T-helper 1 cell treated with Interleukin-12 subunit alpha and Interleukin-12 subunit beta and Interleukin-4 antibody, amounts not matched to agents 30 μg/mL and 1 μg/mL, for 36 hours (primary cell): ENCODE measurements around the gene ACVR1.

ENCODE experiments used
- H3K27ac Mint-ChIP-seq: one replicate; pipeline ENCODE4 v1.8.0; 2021; ENCODE audit warnings: mild to moderate bottlenecking, mixed read lengths
- H3K27me3 Mint-ChIP-seq: one replicate; pipeline ENCODE4 v1.8.0; 2021; ENCODE audit warnings: low read depth, mixed read lengths
- H3K36me3 Mint-ChIP-seq: one replicate; pipeline ENCODE4 v1.8.0; 2021; ENCODE audit warnings: low read depth, mixed read lengths
- H3K4me1 Mint-ChIP-seq: one replicate; pipeline ENCODE4 v1.8.0; 2021; ENCODE audit warnings: low read depth, mixed read lengths
- H3K4me3 Mint-ChIP-seq: one replicate; pipeline ENCODE4 v1.8.0; 2021; ENCODE audit warnings: mild to moderate bottlenecking, moderate library complexity, mixed read lengths
- H3K9me3 Mint-ChIP-seq: one replicate; pipeline ENCODE4 v1.8.0; 2021; ENCODE audit warnings: mixed read lengths

The ACVR1 gene

GRCh38 chr2:157747695-157748370, 128.3 kb downstream of the ACVR1 start:
- H3K27me3 Mint-ChIP-seq: no peaks in the 10 kb centered on the region
- no peaks in the 10 kb centered on the region for H3K9me3 Mint-ChIP-seq
- peaks cover 56% of the 10 kb centered on the region for H3K36me3 Mint-ChIP-seq
- peaks cover 43% of the 10 kb centered on the region for H3K4me1 Mint-ChIP-seq
- H3K27ac Mint-ChIP-seq: no peak overlapping the region
- no peak overlapping the region for H3K4me3 Mint-ChIP-seq

GRCh38 chr2:157747280-157747679, 128.8 kb downstream of the ACVR1 start:
- Mint-ChIP-seq H3K4me3 (no peak overlapping the region), H3K9me3 (no peaks in the 10 kb centered on the region), H3K36me3 (peaks cover 55% of the 10 kb centered on the region), H3K4me1 (peaks cover 46% of the 10 kb centered on the region), H3K27ac (no peak overlapping the region), H3K27me3 (no peaks in the 10 kb centered on the region)

DNA sequence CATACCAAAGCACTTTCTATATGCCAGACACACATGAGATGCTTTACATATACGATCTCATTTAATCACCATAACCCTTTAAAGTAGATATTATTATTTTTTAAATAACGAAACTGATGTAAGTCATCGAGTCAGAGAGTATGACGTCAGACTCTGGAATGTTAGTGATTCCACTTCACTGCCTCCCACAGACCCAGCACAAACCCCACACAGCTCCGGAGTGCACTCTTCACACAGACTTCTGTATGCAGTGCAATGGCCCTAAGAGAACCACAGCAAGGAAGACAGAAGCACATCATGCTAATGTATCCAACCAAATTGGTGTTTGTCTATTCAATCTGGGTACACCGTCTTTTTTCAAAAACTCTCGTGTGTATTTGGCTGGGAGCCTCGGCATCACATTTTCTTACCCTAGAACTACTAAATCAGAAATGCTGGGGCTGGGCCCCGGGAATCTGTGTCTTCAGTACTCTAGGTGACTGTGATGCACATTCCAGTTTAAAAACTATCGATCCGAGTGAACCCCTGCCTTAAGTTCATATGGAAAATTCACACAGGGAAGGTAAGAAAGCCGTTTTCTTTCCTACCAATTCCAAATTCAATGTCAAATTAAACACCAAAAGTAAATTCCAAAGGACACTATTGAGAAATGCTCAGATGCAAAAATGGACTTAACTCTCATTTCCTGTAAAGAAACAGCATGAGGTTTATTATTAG, 129.7 kb downstream of the ACVR1 start:
- Mint-ChIP-seq H3K4me1 (peaks cover 43% of the 10 kb centered on the region), H3K27me3 (no peaks in the 10 kb centered on the region)

DNA sequence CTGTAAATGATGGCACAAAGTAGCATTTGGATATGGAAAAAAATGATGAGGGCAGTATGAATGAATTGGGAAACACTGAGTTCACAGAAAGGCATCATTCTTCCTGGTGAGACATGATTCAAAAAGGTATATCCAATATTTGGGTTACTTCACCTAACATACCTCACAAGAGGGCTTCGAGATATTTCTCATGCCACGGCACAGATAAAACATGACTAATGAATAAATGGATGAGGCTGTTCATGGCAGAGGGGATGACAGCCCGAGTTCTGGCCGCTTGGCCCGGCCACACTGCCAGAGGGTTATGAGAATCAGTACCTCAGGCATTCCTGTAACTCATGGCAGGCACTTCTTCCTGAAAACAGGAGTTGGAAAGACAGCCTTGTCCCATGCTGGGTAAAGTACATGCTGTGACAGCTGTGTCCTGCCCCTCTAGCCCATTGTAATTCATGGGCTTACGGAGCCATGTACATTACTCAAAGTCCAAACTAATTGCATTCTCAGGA, 131.5 kb downstream of the ACVR1 start:
- peaks cover 51% of the 10 kb centered on the region for H3K36me3 Mint-ChIP-seq
- no peak overlapping the region for H3K4me3 Mint-ChIP-seq
- H3K9me3 Mint-ChIP-seq: no peaks in the 10 kb centered on the region
- H3K4me1 Mint-ChIP-seq: peaks cover 37% of the 10 kb centered on the region
- H3K27ac Mint-ChIP-seq: no peak overlapping the region
- no peaks in the 10 kb centered on the region for H3K27me3 Mint-ChIP-seq

More for the DNA sequence above, 129.7 kb downstream of the ACVR1 start:
- no peaks in the 10 kb centered on the region for H3K9me3 Mint-ChIP-seq
- H3K27ac Mint-ChIP-seq: no peak overlapping the region
- no peak overlapping the region for H3K4me3 Mint-ChIP-seq
- peaks cover 54% of the 10 kb centered on the region for H3K36me3 Mint-ChIP-seq

DNA sequence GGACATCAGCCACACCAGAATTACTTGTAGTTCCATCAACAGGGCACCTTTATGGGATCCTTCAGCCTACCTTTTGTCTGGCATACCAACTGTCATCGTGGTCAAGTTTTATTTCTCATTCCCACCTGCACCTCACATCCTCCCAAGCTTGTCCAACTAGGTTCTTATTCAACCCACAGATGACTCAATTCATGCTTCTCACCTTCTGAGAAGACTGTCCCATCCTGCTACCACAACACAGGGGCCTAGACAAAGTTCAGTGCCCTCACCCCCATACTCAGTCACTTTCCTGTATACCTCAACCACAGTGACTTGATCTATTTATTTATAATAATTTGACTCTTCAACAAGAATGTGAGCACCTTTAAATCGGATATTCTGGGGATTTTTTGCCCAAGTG, 133.1 kb downstream of the ACVR1 start:
- peaks cover 34% of the 10 kb centered on the region for H3K4me1 Mint-ChIP-seq
- no peaks in the 10 kb centered on the region for H3K9me3 Mint-ChIP-seq
- H3K27me3 Mint-ChIP-seq: no peaks in the 10 kb centered on the region
- peaks cover 44% of the 10 kb centered on the region for H3K36me3 Mint-ChIP-seq
- H3K4me3 Mint-ChIP-seq: no peak overlapping the region
- no peak overlapping the region for H3K27ac Mint-ChIP-seq

- Mint-ChIP-seq H3K4me1 (peaks cover 27% of the 10 kb centered on the region), H3K36me3 (peaks cover 48% of the 10 kb centered on the region), H3K4me3 (no peak overlapping the region), H3K27me3 (no peaks in the 10 kb centered on the region), H3K9me3 (no peaks in the 10 kb centered on the region), H3K27ac (no peak overlapping the region)
Measured at GRCh38 chr2:157741819-157742484, 134.2 kb downstream of the ACVR1 start.

DNA sequence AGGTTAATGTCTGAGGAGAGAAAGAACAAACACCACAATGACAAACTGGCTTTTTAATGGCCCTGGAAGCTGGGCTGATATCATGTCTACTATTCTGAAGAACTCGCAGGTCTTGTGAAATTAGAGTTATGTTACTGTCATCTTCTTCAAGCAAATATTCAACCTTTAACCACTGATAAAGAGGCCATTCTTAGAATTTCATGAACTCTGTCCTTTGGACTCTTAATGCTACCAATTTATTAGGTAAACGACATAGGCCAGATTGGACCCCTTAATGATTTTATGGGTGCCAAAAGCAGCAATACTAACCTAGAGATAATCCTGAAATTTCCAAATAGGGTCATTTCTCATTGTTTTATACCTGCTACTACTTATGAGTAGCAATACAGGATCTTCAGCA, 138.5 kb downstream of the ACVR1 start:
- H3K4me1 Mint-ChIP-seq: peaks cover 17% of the 10 kb centered on the region
- peaks cover 6% of the 10 kb centered on the region for H3K9me3 Mint-ChIP-seq
- no peaks in the 10 kb centered on the region for H3K27me3 Mint-ChIP-seq
- H3K27ac Mint-ChIP-seq: no peak overlapping the region
- no peak overlapping the region for H3K4me3 Mint-ChIP-seq
- peaks cover 63% of the 10 kb centered on the region for H3K36me3 Mint-ChIP-seq

DNA sequence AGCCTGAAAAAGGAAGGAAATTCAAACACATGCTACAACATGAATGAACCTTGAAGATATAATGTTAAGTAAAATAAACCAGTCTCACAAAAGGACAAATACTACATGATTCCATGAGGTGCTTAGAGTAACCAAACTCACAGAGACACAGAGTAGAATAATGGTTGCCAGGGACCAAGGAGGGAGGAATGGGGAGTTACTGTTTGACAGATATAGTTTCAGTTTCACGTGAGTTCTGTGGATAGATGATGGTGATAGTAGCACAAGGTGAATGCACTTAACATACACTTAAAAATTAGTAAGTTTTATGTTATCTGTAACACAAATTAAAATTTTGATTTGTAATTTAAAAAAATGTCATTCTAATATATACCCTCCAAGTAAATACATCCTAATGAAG, 140.6 kb downstream of the ACVR1 start:
- Mint-ChIP-seq H3K27ac (no peak overlapping the region), H3K4me1 (peaks cover 11% of the 10 kb centered on the region), H3K27me3 (no peaks in the 10 kb centered on the region), H3K4me3 (no peak overlapping the region), H3K9me3 (peaks cover 16% of the 10 kb centered on the region), H3K36me3 (peaks cover 68% of the 10 kb centered on the region)

GRCh38 chr2:157733263-157733662, 142.9 kb downstream of the ACVR1 start:
- H3K27ac Mint-ChIP-seq: no peak overlapping the region
- H3K36me3 Mint-ChIP-seq: peaks cover 70% of the 10 kb centered on the region
- H3K27me3 Mint-ChIP-seq: no peaks in the 10 kb centered on the region
- H3K9me3 Mint-ChIP-seq: peaks cover 30% of the 10 kb centered on the region
- no peak overlapping the region for H3K4me3 Mint-ChIP-seq
- H3K4me1 Mint-ChIP-seq: peaks cover 9% of the 10 kb centered on the region

GRCh38 chr2:157732596-157732995, 143.5 kb downstream of the ACVR1 start:
- Mint-ChIP-seq H3K4me1 (peaks cover 9% of the 10 kb centered on the region), H3K9me3 (peaks cover 30% of the 10 kb centered on the region), H3K36me3 (peaks cover 67% of the 10 kb centered on the region), H3K27me3 (no peaks in the 10 kb centered on the region), H3K4me3 (no peak overlapping the region), H3K27ac (no peak overlapping the region)

- Mint-ChIP-seq H3K36me3 (peaks cover 50% of the 10 kb centered on the region), H3K4me3 (no peak overlapping the region), H3K9me3 (peaks cover 43% of the 10 kb centered on the region), H3K4me1 (no peaks in the 10 kb centered on the region), H3K27ac (no peak overlapping the region), H3K27me3 (no peaks in the 10 kb centered on the region)
Measured at GRCh38 chr2:157727693-157728092, 148.4 kb downstream of the ACVR1 start.

DNA sequence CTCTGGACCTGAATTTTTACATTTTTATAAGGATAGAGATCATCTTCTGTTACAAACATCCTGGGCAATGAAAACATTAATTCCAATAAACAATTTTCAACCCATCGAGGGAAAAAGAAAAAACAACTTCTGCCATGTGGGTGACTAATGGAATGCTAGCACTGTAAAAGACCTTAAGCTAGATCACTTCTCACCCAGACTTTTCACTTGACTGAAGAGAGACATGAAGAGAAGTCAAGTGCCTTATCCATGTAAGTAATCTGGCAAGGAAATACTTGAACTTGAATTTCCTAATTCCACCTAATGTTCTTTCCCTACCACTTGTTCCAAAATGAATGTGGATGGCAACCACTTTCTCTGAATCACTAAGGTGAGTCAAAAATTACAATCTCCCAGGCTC, 149.2 kb downstream of the ACVR1 start:
- Mint-ChIP-seq H3K4me3 (no peak overlapping the region), H3K27ac (no peak overlapping the region), H3K27me3 (no peaks in the 10 kb centered on the region), H3K36me3 (peaks cover 47% of the 10 kb centered on the region), H3K4me1 (no peaks in the 10 kb centered on the region), H3K9me3 (peaks cover 46% of the 10 kb centered on the region)

DNA sequence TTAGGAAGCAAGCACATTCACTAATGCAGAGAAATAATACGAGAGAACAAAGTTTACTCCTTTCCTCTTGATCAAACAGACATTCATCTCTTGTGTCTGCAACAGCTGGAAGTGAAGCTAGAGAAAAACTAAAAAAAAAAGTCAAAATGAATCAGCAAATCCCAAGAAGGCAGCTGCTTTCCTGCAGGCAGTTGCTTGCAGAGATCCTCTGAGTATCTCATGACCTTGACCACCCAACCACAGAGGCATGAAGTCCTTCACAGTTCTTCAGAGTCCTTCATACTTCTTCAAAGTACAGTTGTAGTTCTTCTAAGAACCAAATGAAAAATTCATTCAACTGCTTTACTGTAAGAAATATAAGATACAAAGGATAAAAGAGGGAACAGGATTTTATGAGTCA, 150.3 kb downstream of the ACVR1 start:
- no peaks in the 10 kb centered on the region for H3K4me1 Mint-ChIP-seq
- H3K9me3 Mint-ChIP-seq: peaks cover 44% of the 10 kb centered on the region
- H3K36me3 Mint-ChIP-seq: peaks cover 44% of the 10 kb centered on the region
- no peak overlapping the region for H3K4me3 Mint-ChIP-seq
- no peak overlapping the region for H3K27ac Mint-ChIP-seq
- H3K27me3 Mint-ChIP-seq: no peaks in the 10 kb centered on the region

- no peaks in the 10 kb centered on the region for H3K27me3 Mint-ChIP-seq
- H3K4me1 Mint-ChIP-seq: no peaks in the 10 kb centered on the region
- H3K9me3 Mint-ChIP-seq: peaks cover 30% of the 10 kb centered on the region
- peaks cover 37% of the 10 kb centered on the region for H3K36me3 Mint-ChIP-seq
- H3K4me3 Mint-ChIP-seq: no peak overlapping the region
- H3K27ac Mint-ChIP-seq: no peak overlapping the region
Measured at GRCh38 chr2:157722580-157723234, 153.4 kb downstream of the ACVR1 start.
